HL-60 (cell line): ENCODE measurements around the gene PTPRN2.

Experiments used
- DNase-seq, 2 experiments: peaks; one replicate each; pipeline ENCODE4 v3.0.0-alpha.2; 2010 to 2020; ENCODE audit warnings: low read depth in 1 of 2, low spot score in 1 of 2
- H3K27ac ChIP-seq: fragments of 250-450 bp; sonication (Bioruptor Pico); replicated peaks from 2 replicates; pipeline ENCODE4 v1.5.1; 2020; ENCODE audit warnings: mild to moderate bottlenecking, moderate library complexity
- H3K27me3 ChIP-seq: fragments of 250-450 bp; sonication (Bioruptor Pico); 2 replicates; pipeline ENCODE4 v1.5.1; 2021; ENCODE audit warnings: mild to moderate bottlenecking, moderate library complexity; ENCODE audit not compliant: insufficient read depth, poor library complexity, severe bottlenecking
- H3K4me3 ChIP-seq: replicated peaks from 2 replicates; pipeline ENCODE4 v1.5.1; 2011; ENCODE audit warnings: mild to moderate bottlenecking, control low read depth, low read length; ENCODE audit not compliant: insufficient read depth
- GABPA ChIP-seq: IDR thresholded peaks from 2 replicates; pipeline ENCODE4 v1.6.1; 2012; ENCODE audit warnings: low read depth
- POLR2AphosphoS5 ChIP-seq: IDR thresholded peaks from 2 replicates; pipeline ENCODE4 v1.6.1; 2012; ENCODE audit warnings: low read depth
- SPI1 ChIP-seq: IDR thresholded peaks from 2 replicates; pipeline ENCODE4 v1.6.1; 2012; ENCODE audit warnings: low read depth, mild to moderate bottlenecking, borderline replicate concordance
- TF ChIP-seq, protein P1 (sequence below): IDR thresholded peaks from one replicate; pipeline ENCODE4 v1.5.1; 2011; ENCODE audit warnings: low read length, control low read depth, inconsistent platforms; ENCODE audit not compliant: insufficient read depth
- TF ChIP-seq, protein P2 (sequence below): IDR thresholded peaks from 2 replicates; pipeline ENCODE4 v1.6.1; 2012; ENCODE audit warnings: low read depth; ENCODE audit not compliant: insufficient replicate concordance

PTPRN2 gene

DNA sequence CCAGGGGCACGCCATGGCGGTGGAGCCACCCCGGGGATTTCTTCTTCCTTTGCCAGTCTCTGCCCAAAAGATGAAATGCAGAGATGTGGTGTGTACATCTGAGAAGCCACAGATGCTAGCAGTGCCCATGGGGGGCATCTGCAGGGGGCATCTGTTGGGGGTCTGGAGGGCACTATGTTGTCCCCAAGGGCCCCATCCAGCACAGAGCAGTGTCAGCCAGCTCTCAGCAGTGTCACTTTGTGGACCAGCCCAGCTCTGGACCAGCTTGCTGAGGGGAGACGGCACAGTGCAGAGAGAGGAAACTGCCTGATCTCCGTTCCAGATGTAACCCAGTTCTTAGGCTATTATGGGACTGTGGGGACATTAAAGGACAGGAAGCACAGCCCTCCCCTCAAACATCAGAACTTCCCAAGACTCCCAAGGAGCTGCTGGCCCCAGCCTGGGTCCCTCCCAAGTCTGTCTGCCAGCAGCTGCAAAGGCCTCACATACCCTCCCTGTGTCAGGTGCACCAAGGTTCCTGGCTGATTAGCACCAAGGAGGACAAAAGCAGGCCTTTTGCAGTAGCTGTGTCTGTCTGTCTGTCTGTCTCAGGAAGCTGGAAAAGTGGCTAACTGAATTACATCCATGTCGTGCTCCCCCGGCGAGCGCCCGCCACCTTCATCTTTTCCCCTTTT is 536.5 kb downstream of the PTPRN2 start:
- no peak overlapping the region for H3K27ac ChIP-seq
- H3K4me3 ChIP-seq, result no peak overlapping the region
- DNase-seq, result no peak
- TF ChIP-seq, protein P1, sequence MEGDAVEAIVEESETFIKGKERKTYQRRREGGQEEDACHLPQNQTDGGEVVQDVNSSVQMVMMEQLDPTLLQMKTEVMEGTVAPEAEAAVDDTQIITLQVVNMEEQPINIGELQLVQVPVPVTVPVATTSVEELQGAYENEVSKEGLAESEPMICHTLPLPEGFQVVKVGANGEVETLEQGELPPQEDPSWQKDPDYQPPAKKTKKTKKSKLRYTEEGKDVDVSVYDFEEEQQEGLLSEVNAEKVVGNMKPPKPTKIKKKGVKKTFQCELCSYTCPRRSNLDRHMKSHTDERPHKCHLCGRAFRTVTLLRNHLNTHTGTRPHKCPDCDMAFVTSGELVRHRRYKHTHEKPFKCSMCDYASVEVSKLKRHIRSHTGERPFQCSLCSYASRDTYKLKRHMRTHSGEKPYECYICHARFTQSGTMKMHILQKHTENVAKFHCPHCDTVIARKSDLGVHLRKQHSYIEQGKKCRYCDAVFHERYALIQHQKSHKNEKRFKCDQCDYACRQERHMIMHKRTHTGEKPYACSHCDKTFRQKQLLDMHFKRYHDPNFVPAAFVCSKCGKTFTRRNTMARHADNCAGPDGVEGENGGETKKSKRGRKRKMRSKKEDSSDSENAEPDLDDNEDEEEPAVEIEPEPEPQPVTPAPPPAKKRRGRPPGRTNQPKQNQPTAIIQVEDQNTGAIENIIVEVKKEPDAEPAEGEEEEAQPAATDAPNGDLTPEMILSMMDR, result no peak
- TF ChIP-seq SPI1 (no peak), POLR2AphosphoS5 (no peak)
- H3K27me3 ChIP-seq, result no peaks in the 10 kb centered on the region

GRCh38 chr7:158050441-158050977 is 537.1 kb downstream of the PTPRN2 start:
- no peak for DNase-seq
- Histone ChIP-seq H3K27ac (no peak overlapping the region), H3K4me3 (no peak overlapping the region), H3K27me3 (no peaks in the 10 kb centered on the region)
- no peak for TF ChIP-seq GABPA
- TF ChIP-seq, protein P1, result no peak
- TF ChIP-seq SPI1, result no peak
- TF ChIP-seq POLR2AphosphoS5, result no peak
- TF ChIP-seq, protein P2, sequence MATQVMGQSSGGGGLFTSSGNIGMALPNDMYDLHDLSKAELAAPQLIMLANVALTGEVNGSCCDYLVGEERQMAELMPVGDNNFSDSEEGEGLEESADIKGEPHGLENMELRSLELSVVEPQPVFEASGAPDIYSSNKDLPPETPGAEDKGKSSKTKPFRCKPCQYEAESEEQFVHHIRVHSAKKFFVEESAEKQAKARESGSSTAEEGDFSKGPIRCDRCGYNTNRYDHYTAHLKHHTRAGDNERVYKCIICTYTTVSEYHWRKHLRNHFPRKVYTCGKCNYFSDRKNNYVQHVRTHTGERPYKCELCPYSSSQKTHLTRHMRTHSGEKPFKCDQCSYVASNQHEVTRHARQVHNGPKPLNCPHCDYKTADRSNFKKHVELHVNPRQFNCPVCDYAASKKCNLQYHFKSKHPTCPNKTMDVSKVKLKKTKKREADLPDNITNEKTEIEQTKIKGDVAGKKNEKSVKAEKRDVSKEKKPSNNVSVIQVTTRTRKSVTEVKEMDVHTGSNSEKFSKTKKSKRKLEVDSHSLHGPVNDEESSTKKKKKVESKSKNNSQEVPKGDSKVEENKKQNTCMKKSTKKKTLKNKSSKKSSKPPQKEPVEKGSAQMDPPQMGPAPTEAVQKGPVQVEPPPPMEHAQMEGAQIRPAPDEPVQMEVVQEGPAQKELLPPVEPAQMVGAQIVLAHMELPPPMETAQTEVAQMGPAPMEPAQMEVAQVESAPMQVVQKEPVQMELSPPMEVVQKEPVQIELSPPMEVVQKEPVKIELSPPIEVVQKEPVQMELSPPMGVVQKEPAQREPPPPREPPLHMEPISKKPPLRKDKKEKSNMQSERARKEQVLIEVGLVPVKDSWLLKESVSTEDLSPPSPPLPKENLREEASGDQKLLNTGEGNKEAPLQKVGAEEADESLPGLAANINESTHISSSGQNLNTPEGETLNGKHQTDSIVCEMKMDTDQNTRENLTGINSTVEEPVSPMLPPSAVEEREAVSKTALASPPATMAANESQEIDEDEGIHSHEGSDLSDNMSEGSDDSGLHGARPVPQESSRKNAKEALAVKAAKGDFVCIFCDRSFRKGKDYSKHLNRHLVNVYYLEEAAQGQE, result no peak

DNA sequence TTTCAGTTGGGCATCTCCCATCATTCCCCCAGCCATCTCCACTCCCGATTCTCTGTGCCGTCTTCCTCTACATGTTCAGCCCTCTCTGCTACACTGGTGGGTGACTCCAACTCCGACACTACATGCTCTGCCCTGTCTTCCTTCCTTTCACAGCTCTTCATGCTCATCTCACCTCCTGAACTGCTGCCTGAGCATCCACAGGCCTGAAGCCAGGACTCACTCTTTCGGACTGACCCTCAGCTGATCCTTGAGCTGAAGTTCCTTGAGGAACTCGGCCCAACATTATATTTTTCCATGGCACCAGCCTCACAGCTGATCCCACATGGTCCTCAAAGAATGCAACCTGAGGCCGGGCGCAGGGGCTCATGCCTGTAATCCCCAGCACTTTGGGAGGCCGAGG is 538.4 kb downstream of the PTPRN2 start:
- DNase-seq, result no peak
- Histone ChIP-seq H3K27ac (no peak overlapping the region), H3K27me3 (no peaks in the 10 kb centered on the region), H3K4me3 (no peak overlapping the region)
- TF ChIP-seq SPI1, result no peak
- TF ChIP-seq POLR2AphosphoS5, result no peak
- no peak for TF ChIP-seq GABPA
- TF ChIP-seq, protein P1, result no peak
- TF ChIP-seq, protein P2, result no peak

DNA sequence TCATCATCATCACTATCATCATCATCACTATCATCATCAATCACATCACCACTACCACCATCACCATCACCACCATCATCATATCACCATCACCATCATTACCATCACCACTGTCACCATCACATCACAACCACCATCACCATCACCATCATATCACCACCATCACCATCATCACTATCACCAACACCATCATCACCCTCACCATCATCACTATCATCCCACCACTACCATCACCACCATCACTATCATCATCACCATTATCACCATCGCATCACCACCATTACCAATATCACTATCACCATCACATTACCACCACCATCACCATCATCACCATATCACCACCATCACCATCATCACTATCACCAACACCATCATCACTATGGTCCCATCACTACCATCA is 539.1 kb downstream of the PTPRN2 start:
- DNase-seq, result no peak
- H3K4me3 ChIP-seq, result no peak overlapping the region

More for the DNA sequence above, 539.1 kb downstream of the PTPRN2 start:
- Histone ChIP-seq H3K27me3 (no peaks in the 10 kb centered on the region), H3K27ac (no peak overlapping the region)
- TF ChIP-seq POLR2AphosphoS5, result no peak
- TF ChIP-seq, protein P1, result no peak
